Left ventricle myocardium inferior (tissue), 1 donor: ENCODE measurements around the gene RAD9B. TPM values are rescaled to one million over a fixed set of nuclear protein-coding genes. Genes with fewer than 3 reads are reported as not detected.

ENCODE experiments used
- DNase-seq: peaks from one replicate; pipeline ENCODE4 v3.0.0-alpha.2; 2020
- H3K27ac ChIP-seq: fragments of 200-600 bp; replicated peaks from 2 replicates; pipeline ENCODE4 v1.8.0; 2021
- H3K27me3 ChIP-seq: fragments of 200-600 bp; 2 replicates; pipeline ENCODE4 v1.8.0; 2021; ENCODE audit warnings: low read depth
- H3K36me3 ChIP-seq: fragments of 200-600 bp; 2 replicates; pipeline ENCODE4 v1.8.0; 2021
- H3K4me1 ChIP-seq: fragments of 200-600 bp; 2 replicates; pipeline ENCODE4 v1.8.0; 2021
- H3K4me3 ChIP-seq: fragments of 200-600 bp; 2 replicates; pipeline ENCODE4 v1.8.0; 2021; ENCODE audit warnings: mild to moderate bottlenecking, moderate library complexity
- H3K9me3 ChIP-seq: fragments of 200-600 bp; replicated peaks from 2 replicates; pipeline ENCODE4 v1.8.0; 2021
- intact Hi-C: fragments of 100-400 bp; cut with micrococcal nuclease; formaldehyde crosslinking; loops from one replicate; pipeline ENCODE4 v1.11.0; 2022
- total RNA-seq: library from RNA; stranded (reverse); fragmentation: NEBNext Ultra II Directional; extraction: Animal tissue kit (Norgen Biotek cat#: 25700); gene quantifications from one replicate; pipeline ENCODE4 v1.2.1, GENCODE V29; 2021
- TF ChIP-seq, protein P1 (sequence below): fragments of 200-600 bp; IDR thresholded peaks from 2 replicates; pipeline ENCODE4 v1.8.0; 2021; ENCODE audit warnings: antibody characterized with exemption, mild to moderate bottlenecking, borderline replicate concordance
- donor health status: DM: no; HTN: yes; CAD: no; lungs with severe emphysema.

Gene RAD9B
- total RNA-seq, 1 donor from 2014 or later, result 0.63 TPM

DNA sequence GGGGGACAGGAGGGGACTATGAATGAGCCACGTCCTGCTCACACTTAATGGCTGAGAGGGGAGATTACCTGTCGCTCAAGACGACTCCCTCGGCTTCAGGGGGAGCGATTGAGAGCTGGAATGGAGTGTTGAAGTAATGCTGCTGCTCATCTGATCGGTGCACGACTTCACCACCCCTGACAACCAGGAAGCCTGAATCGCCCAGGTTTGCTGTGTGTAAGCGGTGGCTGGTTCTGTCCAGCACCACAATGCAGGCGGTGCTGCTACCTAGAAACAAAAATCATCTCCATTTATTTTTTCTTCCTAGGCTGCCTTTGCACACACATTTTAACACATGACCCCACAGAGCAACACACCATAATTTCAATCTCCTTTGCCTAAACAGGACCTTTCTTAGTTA, 43.7 kb downstream of the RAD9B start:
- peak overlapping the region; percentile 87 for H3K27ac ChIP-seq

DNA sequence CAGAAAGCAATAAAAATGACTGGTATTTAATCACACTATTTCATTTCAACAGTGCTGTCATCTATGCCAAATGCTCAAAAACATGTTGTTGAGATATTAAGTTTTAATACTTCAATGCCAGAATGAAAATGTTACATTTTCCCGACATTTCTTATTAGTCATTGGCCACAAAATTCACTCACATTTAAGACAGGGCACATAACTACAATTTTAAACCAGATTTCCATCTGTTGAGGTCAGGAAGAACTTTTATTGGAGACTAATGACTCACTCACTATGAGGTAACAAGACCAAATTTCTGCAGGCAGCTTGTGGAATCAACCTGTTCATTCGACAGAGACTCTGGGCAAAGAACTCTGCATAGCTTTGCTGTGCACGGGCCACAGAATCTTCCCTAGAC, 44.2 kb downstream of the RAD9B start:
- Histone ChIP-seq H3K4me1 (peaks cover 96% of the 10 kb centered on the region), H3K9me3 (no peaks in the 10 kb centered on the region), H3K36me3 (peaks cover 29% of the 10 kb centered on the region), H3K27me3 (no peaks in the 10 kb centered on the region), H3K27ac (peak overlapping the region; percentile 87), H3K4me3 (peak overlapping the region; percentile 47)
- TF ChIP-seq, protein P1, sequence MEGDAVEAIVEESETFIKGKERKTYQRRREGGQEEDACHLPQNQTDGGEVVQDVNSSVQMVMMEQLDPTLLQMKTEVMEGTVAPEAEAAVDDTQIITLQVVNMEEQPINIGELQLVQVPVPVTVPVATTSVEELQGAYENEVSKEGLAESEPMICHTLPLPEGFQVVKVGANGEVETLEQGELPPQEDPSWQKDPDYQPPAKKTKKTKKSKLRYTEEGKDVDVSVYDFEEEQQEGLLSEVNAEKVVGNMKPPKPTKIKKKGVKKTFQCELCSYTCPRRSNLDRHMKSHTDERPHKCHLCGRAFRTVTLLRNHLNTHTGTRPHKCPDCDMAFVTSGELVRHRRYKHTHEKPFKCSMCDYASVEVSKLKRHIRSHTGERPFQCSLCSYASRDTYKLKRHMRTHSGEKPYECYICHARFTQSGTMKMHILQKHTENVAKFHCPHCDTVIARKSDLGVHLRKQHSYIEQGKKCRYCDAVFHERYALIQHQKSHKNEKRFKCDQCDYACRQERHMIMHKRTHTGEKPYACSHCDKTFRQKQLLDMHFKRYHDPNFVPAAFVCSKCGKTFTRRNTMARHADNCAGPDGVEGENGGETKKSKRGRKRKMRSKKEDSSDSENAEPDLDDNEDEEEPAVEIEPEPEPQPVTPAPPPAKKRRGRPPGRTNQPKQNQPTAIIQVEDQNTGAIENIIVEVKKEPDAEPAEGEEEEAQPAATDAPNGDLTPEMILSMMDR, result no peak
- intact Hi-C loops, result no loop called here
- no peak for DNase-seq

More for the DNA sequence above, 43.7 kb downstream of the RAD9B start:
- Histone ChIP-seq H3K27me3 (no peaks in the 10 kb centered on the region), H3K4me3 (peak overlapping the region; percentile 47), H3K4me1 (peaks cover 94% of the 10 kb centered on the region), H3K36me3 (peaks cover 24% of the 10 kb centered on the region), H3K9me3 (no peaks in the 10 kb centered on the region)
- TF ChIP-seq, protein P1, result no peak
- intact Hi-C loops, result no loop called here
- no peak for DNase-seq

DNA sequence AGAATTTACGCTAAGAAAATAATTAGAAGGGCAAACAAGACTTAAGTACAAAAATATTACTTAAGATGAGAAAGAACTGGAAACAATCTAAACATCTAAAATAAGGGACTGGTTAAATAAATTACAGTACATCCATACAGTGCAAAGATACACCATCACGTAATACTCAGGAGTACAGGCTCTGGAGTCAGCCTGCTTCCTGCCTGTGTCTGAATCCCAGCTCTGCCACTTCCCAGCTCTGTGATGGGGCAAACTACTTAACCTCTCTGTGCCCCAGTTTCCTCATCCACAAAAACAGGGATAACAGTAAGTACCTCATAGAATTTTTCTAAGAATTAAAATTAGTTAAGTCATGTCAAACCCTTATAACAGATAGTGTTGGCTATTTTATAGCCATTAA, 45.0 kb downstream of the RAD9B start:
- TF ChIP-seq, protein P1, result no peak
- intact Hi-C loops, result no loop called here

DNA sequence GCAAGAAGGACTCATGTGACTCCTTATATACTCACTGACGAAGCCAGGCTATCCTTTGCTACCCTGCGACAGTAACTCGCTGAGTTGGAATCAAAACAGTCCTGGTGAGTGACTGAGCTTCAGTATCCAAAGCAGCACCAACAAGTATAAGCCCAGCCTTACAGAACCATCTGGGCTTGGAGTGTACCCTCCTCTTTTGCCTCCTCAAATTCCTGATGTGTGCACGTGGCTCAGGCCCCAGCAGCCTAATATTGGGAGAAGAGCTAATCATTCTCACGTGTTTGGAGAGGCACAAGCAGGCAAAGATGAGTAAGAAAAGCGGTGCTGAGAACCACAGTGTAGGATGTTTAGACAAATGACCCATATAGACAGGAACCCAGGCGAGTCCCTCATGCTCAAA, 46.5 kb downstream of the RAD9B start:
- peak overlapping the region; percentile 47 for H3K4me3 ChIP-seq
- peaks cover 96% of the 10 kb centered on the region for H3K4me1 ChIP-seq
- no peaks in the 10 kb centered on the region for H3K27me3 ChIP-seq
- peak overlapping the region; percentile 87 for H3K27ac ChIP-seq
- intact Hi-C loops, result no loop called here
- H3K36me3 ChIP-seq, result peaks cover 26% of the 10 kb centered on the region
- no peaks in the 10 kb centered on the region for H3K9me3 ChIP-seq
- TF ChIP-seq, protein P1, result no peak
- no peak for DNase-seq

More for the DNA sequence above, 45.0 kb downstream of the RAD9B start:
- Histone ChIP-seq H3K4me3 (peak overlapping the region; percentile 47), H3K4me1 (peaks cover 98% of the 10 kb centered on the region), H3K27me3 (no peaks in the 10 kb centered on the region), H3K27ac (peak overlapping the region; percentile 87), H3K36me3 (peaks cover 29% of the 10 kb centered on the region), H3K9me3 (no peaks in the 10 kb centered on the region)
- DNase-seq, result no peak

DNA sequence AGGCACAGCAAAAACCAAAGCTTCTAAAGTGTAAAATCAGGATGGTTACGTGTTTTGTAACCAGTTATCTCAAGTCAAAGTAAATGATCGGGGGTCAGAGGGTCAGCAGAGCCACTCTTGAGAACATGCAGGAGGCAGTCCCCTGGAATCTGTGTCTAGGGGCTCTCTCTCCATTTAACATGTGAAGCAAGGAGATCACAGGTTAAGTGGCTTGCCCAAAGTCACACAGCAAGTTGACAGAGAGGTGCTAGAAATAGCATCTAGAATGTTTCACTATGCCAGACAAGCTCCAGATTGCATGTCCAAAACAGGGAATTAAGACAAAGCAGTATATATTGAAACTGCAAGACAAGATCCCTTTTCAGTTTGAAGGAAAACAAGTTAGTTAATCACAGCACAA, 47.6 kb downstream of the RAD9B start:
- intact Hi-C loops, result no loop called here
- H3K4me3 ChIP-seq, result no peak overlapping the region
- peaks cover 20% of the 10 kb centered on the region for H3K36me3 ChIP-seq
- H3K27me3 ChIP-seq, result no peaks in the 10 kb centered on the region
- DNase-seq, result no peak
- no peaks in the 10 kb centered on the region for H3K9me3 ChIP-seq
- H3K27ac ChIP-seq, result peak overlapping the region; percentile 87
- TF ChIP-seq, protein P1, result no peak
- H3K4me1 ChIP-seq, result peaks cover 96% of the 10 kb centered on the region
